ENCODE measurements around the gene SKAP1.

Gene SKAP1

DNA sequence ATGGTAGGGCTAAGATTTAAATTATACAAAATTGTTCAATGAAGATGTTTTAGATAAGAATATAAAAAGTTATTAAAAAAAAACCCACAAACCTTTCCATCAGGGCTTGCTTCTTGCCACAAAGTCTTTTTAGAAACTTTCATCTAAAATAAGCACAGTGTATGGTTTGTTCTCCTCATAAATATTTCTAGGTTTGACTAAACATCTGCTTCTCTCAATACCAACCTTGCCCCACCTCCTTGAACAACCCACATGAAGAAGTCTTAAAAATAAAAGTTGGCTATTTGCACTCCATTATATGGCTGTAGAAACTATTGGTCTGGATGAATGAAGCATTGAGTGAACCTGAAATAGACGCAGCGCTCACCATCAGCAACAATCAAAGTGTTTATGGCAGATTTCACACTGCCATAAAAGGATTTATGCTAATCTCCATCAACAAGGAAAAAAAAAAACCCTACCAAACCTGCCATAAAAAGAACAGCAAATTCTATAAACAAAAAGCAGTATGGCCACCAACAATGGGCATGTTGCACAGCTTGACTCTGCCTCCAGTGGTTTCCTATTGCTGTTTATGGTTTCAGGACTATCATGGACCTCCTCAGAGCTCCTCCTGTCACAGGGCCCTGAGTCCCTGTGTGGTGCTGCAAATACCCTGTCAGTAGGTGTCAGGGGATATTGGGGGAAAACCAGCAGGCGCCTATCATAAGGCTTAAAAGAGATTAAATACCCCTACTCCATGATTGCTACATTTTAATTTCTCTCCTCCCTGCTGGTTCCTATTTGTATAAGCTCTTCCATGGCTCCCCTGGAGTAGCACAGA is 284.8 kb downstream of the SKAP1 start:
- no peak for DNase-seq (ENCODE audit: low spot score)

DNA sequence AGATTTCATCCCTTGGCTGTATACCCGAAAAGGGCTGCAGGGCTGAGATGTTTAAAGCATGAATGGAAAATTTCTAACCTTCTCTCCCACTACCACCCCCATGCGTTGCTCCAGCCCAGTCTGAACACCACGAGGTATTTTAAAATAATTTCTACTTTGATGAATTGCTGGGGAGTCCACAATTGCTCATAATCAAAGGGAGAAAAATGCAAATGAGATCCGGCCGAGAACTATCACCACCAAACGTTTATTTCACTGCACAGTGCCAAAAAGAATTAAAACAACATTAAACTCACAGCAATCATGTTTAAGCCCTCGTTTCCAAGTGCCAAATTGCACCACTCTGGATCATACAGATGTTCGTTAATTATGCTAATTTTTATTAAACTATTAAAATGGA is 285.8 kb downstream of the SKAP1 start:
- no peak for DNase-seq (ENCODE audit: low spot score)

GRCh38 chr17:48143629-48144028 is 286.4 kb downstream of the SKAP1 start:
- DNase-seq (ENCODE audit: low spot score), result no peak

DNA sequence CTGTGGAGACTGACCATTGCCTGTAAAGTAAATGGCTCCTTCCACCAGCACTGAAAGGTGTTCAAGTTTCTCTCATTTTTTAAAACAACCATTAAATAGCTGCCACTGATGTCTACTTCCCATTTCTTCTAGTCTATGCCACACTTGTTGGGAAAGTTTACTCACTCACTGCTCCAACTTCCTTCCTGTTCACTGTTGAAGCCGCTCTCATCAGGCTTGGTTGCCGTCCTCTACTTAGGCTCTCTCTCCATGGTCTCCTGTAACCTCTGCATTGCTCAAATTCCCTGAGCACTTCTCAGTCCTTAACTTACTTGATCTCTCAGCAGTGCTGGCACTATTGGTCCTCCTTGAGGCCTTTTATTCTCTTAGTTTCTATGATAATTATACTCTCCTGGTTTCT is 290.1 kb downstream of the SKAP1 start:
- DNase-seq (ENCODE audit: low spot score), result no peak

DNA sequence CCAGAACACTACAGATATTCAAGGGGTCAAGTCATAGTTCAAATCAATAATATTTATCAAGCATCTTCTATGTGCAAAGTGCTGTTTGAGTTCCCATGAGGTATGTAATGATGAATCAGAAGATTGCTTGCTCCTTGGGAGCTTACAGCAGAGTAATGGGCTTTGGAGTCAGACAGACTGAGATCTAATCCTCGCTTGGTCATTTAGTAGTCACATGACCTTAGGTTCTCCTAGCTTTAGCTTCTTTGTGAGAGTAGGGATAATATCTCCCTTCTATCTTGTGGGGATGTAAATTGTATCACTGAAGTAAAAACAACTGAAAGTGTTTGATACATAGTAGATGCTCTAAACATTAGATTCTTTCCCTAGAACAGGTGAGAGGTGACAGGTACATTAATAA is 292.4 kb downstream of the SKAP1 start:
- DNase-seq (ENCODE audit: low spot score), result no peak

GRCh38 chr17:48134912-48135480 is 295.0 kb downstream of the SKAP1 start:
- no peak for DNase-seq (ENCODE audit: low spot score)

DNA sequence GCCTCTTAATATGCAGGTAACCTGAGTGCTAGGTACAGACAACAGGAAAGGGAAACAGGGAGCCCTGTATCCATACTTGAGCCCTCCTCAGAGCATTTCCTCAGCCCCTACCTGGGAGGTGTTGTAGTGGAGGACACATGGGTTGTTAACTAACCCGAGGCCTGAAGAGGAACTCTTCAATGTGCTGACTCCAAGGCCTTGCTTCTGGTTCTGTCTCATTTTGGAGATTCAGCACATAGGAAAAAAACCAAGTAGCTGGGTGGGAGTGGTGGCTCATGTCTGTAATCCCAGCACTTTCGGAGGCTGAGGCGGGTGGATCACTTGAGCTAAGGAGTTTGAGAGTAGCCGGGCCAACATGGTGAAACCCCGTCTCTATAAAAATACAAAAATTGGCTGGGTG is 297.6 kb downstream of the SKAP1 start:
- DNase-seq (ENCODE audit: low spot score), result no peak

DNA sequence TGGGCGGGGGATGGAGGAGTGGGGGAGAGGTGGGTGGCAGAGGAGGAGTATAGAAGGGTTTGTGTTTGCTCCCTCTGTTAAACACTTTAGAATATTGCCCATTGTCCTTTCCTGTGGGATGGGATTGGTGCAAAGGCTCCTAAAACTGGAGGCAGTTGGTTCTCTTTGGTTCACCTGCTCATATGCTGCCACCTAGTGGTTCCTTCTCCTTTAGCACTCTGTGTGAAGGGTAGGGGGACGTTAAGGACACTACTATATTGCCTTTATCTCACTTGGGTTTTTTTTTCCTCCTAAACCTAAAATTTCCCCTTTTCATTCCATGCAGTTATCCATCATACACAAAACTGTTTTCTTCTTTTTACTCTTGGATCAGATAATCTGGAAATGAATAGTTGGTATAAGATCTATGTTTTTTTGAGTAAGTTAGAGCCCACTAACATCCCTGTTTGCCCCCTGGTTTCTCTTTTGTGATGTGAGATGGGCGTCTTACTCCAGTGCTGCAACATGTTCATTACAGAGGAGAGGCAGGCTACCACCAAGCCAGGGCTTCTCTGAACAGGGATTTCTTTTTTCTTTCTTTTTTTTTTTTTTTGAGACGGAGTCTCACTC is 298.7 kb downstream of the SKAP1 start:
- peak; percentile 69 for DNase-seq (ENCODE audit: low spot score)

DNA sequence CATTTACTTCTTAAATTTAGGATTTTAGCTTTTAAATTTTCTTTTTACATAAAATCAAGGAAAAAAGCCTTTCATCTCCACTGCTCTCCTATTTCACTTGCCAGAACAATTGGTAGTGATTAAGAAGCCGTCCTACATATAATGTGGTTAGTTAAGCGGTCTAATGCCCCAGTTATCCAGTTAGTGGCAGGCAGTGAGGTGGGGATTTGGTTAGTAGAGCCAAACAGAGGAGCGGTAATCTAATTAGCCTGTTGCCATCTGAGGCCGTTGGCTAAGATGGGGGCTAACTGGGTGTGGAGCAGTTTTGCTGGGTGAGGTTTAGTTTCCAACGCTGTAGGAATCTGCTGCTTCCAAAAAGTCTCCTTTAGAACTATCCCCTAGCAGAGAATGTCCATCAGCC is 300.0 kb downstream of the SKAP1 start:
- no peak for DNase-seq (ENCODE audit: low spot score)

GRCh38 chr17:48128400-48128799 is 301.6 kb downstream of the SKAP1 start:
- no peak for DNase-seq (ENCODE audit: low spot score)

- DNase-seq (ENCODE audit: low spot score), result no peak
Measured at GRCh38 chr17:48127371-48128051, 302.5 kb downstream of the SKAP1 start.

DNA sequence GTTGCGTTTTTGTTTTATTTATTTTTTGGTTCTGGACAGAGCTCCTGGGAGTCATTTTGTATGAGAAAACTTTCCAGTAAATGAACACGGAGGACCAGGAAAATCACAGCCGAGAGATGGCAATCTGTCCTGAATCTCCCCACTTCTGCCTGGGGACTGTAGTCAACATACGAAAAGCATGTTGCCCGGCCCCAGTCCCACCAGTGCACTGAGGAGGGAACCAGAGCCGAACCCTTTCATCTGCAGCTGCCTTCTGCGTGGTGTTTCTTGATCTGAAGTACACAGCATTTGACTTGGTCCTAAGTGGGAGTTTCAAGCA is 303.5 kb downstream of the SKAP1 start:
- no peak for DNase-seq (ENCODE audit: low spot score)

DNA sequence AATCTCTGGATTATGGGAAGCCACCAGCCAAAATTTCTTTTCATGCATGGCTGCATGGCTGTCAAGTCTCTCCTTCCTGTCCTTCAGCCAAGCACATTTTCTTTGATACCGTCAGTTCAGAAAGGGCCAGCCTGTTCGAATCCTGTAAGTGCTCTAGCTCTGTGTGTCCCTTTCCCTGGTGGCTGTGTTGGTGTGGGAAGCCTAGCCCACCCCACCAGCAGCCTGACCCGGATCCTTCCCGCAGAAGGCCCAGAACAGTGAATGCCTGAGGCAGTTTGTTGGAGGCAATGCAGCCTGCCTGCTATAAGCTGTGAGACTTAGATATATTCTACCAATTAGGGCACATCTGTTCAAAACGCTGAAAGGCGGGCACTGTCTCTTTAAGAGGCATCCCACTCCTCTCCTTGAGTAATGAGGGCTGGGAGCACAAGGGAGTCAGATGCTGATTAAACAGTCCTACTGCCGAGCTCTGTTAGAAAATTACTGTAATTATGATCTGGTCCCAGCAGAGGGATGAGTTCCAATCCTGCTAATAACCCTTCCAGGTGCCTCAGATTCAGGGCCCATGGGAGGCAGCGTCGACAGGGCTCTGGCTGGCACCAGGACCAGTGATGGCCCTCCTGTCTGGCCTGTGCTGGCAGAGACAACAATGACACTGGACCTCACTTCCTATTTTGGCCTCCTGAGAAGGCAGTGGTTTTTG is 304.0 kb downstream of the SKAP1 start:
- no peak for DNase-seq (ENCODE audit: low spot score)

DNA sequence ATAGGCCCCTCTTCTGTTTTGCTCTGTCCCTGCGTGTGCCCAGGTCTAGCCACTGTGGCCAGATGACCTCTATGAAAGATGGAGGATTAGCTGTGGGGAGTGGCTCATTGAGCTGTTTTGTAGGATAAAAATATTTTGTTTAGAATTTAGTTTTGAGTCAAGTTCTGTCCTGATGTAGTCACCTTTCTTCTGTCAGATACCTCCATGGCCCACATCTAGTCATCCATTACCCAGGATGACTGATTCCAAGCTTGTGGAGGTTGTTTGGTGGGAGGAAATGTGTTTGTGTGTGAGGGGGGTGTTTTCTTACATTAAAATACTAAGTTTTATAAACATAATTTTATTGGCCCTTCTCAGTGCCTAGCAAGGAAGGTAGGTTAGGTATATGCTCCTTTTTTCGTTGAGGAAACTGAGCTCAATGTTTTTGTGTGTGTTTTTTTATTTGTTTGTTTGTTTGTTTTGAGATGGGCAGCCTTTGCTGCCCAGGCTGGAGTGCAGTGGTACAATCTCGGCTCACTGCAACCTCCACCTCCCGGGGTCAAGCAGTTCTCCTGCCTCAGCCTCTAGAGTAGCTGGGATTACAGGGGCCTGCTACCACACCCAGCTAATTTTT is 306.1 kb downstream of the SKAP1 start:
- peak; percentile 44 for DNase-seq (ENCODE audit: low spot score)

DNA sequence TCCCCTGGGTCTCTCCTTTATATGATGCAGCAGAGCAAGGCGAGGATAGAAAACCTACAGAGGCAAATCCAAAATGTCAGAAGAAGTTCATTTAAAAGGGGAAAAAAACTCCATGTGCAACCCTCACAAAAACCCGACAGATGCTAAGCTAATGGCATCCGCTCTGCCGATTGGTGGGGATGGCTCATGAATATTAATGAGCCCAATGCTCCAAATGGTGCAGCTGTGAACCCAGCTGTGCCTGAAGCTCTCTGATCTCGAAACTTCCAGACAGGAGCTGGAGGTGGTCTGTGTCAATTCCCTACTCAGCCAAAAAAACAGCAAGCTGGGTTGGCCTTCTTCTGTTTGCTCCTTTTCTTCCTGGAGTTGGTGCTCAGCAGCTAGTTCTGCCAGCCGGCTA is 306.9 kb downstream of the SKAP1 start:
- DNase-seq (ENCODE audit: low spot score), result no peak

DNA sequence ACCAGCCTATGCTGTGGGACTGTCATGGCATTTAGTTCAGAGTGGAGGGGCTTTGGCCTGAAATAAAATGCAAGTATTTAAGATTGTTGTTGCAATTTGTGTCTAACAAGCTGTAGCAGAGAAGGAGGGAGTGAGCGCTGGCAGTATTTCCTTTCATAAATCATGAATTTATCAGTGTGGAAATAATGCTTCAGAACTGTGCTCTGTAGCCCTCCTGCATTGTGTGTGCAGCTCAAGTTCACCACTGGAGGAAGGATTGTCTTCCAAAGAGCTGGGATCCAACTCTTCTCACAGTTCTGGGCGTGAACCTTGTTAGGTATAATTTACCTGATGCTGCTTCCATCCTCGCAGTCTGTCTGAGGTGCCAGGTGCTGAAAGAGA is 307.4 kb downstream of the SKAP1 start:
- no peak for DNase-seq (ENCODE audit: low spot score)

- DNase-seq (ENCODE audit: low spot score), result no peak
Measured at GRCh38 chr17:48121923-48122664, 307.9 kb downstream of the SKAP1 start.

DNA sequence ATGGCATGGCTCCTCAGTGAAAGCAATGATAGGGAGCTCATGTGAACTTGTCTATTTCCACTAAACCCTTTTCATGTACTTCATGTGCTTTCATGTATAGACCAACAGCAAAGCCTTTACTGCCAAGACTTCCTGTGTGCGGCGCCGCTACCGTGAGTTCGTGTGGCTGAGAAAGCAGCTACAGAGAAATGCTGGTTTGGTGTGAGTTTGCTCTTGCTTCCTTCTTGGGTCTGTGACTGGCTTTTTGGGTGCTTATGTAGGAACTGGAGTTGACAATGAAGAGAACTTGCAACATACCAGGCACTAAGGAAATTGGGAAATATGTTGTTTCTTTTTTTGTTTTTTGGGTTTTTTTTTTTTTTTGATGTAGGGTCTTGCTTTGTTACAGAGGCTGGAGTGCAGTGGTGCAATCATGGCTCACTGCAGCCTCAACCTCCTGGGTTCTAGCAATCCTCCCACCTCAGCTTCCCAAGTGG is 316.8 kb downstream of the SKAP1 start:
- DNase-seq (ENCODE audit: low spot score), result peak; percentile 44

GRCh38 chr17:48111937-48112241 is 318.1 kb downstream of the SKAP1 start:
- DNase-seq (ENCODE audit: low spot score), result no peak

GRCh38 chr17:48110761-48111160 is 319.3 kb downstream of the SKAP1 start:
- no peak for DNase-seq (ENCODE audit: low spot score)
